Superior temporal gyrus (tissue), 1 donor: ENCODE data around the gene ADARB2.
"Not testable (repeated sequence)": the region's sequence is repeated elsewhere in the genome, so short reads cannot be mapped to it uniquely, and the experiment has no call there.

Source experiments
- DNase-seq: peaks from one replicate; pipeline ENCODE4 v3.0.0-alpha.2; 2016; ENCODE audit errors: extremely low spot score

Gene ADARB2

GRCh38 chr10:1549591-1550290 lies 187.6 kb downstream of the ADARB2 start:
- no peak for DNase-seq

DNA sequence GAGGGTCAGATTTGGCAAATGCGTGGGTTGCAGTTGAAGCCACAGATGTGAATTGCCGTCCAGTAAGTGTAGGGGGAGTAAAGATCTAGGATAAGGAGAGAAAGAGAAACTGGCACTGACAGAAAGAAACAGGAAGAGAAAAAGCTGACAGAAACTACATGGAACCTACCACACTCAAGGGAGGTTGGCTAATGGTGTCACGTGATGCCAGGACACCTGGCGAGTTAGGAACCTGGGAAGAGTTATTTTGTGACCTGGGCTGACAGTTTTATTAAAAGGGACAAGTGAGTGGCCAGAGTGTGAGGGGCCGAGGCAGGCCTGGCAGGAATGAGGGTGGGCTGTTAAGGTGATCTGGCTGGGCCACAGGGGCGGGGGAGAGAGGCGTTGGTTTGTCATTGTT lies 188.7 kb downstream of the ADARB2 start:
- DNase-seq, result no peak

- DNase-seq, result no peak
Observed at GRCh38 chr10:1548146-1548545, 189.2 kb downstream of the ADARB2 start.

DNA sequence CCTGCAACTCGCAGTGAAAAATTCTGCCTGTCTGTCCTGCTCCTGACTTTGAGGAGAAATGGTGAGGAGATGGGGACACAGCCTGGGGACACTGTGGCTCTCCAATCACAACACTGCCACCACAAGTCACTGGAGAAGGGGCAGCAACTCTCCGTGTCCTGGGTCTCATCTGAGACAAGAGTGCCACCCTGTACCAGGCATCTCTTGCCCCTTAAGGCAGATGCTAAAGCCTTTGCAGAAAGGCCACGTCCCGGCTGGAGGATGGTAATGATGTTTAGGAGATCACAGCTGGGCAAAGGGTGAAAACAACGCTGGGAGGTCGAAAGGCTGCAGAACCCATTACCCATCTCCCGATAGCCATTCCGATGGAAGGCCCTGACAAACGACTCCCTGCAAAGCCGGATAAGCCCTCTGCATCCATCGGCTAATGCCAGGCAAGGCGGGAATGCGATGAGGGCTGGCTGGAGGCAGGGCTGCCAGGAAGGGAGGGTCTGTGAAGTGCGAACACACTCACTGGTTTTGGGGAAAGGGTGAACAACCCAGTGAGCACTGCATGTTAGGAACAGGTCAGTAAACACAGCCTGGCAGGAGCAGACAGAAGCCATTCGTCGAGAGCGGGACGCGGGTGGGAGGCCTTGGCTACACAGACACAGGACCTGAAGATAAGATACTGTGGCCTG lies 190.8 kb downstream of the ADARB2 start:
- DNase-seq, result no peak

- no peak for DNase-seq
Observed at GRCh38 chr10:1545524-1545923, 191.8 kb downstream of the ADARB2 start.

GRCh38 chr10:1544929-1545328 lies 192.4 kb downstream of the ADARB2 start:
- no peak for DNase-seq

- DNase-seq, result no peak
Observed at GRCh38 chr10:1544209-1544673, 193.1 kb downstream of the ADARB2 start.

DNA sequence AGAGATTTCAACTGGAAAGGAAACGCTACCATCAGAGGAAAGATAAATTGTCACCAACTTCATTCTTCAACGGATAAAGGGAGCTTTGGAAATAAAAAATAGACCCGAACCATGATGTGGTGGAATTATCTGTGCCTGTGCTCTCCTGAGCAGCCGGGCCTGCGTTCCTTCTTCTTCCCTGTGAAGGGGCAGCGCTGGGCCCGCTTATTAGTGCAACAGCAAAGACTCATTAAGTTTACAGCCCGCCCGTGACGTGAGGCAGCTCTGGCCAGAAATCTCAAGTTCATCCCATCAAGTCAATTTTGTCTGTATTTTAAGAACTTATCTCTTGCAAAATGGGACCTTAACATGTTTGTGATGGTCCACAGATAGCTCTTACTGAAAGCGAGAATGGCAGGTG lies 193.7 kb downstream of the ADARB2 start:
- DNase-seq, result no peak

- DNase-seq, result no peak
Observed at GRCh38 chr10:1542941-1543340, 194.4 kb downstream of the ADARB2 start.

DNA sequence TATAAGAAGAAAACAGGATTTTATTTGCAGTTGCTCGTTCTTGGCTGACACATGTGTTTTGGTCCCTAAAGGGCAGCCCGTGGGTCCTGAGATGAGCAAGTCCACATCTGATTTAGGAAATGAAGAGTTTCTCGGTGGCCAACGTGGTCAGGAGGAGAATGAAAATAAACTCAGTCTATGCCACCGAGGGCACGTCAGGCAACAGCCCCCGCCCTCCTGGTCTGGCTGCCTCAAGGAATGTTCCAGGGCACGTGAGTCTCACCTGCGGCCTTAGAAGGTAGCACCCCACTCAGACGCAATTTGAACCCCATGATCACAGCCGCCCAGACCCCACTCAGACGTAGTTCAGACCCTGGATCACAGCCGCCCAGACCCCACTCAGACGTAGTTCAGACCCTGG lies 197.2 kb downstream of the ADARB2 start:
- DNase-seq, result no peak

DNA sequence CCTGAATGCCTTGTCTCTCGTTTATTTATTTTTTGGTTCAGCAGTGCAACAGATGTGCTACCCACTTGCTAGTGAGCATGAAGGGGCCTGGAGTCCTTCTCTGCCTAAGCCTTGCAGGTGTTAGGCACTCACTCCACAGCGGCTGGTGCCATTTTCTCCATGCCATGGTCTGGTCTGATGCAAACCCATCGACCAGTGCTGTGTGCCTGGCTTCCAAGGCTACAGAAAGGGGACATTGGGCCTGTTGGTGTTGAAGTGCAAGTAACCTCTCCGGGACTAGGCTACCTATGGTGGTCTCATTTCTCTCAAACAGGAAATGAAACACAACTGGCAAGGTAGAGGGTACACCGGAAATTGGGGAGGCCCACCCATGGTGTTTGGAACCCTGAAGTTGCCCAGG lies 198.1 kb downstream of the ADARB2 start:
- DNase-seq, result no peak

DNA sequence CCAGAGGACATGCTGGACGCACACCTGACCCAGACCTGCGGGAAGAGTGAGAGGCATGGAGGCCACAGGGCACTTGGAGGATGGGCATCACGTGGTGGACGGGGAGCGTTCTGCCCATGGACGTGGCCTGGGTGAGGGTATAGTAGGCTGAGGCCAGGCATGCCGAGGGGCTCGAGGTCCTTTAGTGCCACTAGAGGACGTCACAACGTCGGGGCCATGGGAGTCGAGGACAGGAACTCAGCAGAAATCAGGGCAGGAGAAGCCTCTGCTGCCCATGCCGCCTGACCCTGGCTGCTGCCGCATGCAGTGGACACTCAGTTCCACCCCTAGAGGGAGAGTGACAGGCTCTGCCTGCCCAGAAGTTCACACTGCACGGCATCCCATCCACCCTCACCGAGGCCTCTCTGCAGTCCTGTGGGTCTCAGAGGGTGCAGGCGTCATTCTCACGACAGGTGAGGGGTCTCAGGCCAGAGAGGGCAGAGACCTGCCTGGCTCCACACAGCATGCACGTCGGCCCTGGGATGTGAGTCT lies 198.7 kb downstream of the ADARB2 start:
- DNase-seq, result no peak

DNA sequence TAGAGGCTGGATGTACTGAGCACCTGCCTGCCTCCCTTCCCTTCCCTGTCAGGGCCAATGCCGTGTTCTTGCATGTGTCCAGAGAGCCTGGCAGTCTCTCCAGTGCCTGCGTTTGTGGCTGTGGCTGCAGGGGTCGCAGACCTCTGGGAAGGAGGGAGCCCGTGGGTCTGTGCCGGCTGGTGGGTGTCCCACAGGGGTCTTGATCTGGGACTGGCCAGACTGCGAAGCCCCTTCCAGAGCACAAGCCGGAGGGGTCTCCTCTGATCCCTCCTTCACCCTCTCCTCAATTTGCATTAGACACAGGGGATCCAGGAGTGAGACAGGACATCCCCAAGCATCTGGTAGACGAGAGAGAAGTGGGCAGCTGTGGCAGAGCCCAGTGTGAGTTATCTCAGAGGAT lies 199.2 kb downstream of the ADARB2 start:
- no peak for DNase-seq

GRCh38 chr10:1537449-1537848 lies 199.9 kb downstream of the ADARB2 start:
- DNase-seq, result not testable (repeated sequence)

- DNase-seq, result no peak
Observed at GRCh38 chr10:1536341-1536740, 201.0 kb downstream of the ADARB2 start.

DNA sequence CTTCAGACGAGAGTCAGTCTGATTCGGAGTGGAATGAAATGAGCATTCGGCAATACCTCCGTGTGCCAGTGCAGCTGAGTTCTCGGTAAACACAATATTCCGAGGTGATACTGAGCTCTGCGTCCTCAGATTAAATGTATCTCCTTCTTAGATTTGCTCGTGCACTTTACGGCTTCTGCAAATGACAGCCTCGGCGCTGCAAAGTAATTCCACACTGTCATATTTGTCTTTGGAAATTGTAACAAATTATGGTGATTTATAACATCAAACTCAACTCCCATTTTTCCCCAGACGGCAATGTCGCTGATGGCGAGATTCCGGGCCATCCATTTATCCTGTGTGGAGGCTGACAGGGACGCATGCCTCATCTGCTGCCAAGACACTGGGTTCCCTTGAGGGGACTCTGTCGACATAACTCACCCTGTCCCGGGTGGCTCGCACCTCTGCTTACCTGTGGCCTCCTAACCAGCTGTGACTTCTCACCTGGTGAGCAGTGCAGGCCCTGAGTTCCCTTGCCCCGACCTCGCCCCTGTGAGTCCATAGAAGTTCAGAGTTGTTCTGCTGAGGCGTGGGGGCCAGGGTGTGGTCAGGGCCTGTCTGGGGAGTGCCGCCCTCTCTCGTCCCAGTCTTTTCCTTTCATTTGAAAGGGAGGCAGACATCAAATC lies 201.9 kb downstream of the ADARB2 start:
- no peak for DNase-seq

DNA sequence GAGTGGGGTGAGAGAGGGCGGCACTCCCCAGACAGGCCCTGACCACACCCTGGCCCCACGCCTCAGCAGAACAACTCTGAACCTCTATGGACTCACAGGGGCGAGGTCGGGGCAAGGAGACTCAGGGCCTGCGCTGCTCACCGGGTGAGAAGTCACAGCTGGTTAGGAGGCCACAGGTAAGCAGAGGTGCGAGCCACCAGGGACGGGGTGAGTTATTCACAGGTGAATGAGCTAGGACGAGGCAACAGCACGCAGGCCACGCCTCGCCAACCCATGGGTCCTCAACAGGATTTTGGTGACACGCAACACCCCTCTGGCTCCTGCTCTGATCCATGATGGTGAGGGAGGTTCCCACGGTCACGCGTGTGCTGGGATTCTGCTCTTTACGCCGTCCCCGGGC lies 202.5 kb downstream of the ADARB2 start:
- no peak for DNase-seq

GRCh38 chr10:1532636-1533035 lies 204.7 kb downstream of the ADARB2 start:
- no peak for DNase-seq

DNA sequence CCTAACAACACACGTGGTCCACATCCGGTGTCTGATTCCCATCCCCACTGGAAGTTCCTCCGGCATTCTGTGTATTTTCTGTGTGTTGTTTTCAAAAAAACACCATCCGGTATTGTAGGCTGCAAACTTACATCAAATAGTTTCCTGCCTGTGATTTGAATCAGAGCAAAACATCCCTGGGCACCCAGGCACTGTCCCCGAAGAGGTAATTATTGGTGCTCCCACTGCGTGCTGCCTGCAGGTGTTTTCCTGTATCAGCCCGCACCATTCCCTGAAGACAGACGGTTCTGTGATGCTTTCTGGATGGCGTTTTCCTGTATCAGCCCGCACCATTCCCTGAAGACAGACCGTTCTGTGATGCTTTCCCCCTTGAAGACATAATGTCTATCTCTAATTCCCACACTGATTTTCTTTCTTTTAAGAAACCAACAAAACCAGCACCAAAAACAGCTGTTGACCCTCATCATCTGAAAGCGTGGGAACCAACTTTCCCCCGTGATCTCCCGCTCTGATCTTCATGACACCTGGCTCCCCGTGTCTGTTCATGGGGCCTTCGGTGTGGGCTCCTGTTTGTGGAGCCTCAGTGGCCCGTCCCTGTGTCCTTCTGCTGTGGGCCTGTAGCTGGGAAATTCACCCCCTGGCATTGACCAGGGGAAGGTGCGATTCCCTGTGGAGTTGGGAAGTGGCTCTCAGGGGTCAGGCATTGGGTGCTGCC lies 205.3 kb downstream of the ADARB2 start:
- DNase-seq, result no peak

DNA sequence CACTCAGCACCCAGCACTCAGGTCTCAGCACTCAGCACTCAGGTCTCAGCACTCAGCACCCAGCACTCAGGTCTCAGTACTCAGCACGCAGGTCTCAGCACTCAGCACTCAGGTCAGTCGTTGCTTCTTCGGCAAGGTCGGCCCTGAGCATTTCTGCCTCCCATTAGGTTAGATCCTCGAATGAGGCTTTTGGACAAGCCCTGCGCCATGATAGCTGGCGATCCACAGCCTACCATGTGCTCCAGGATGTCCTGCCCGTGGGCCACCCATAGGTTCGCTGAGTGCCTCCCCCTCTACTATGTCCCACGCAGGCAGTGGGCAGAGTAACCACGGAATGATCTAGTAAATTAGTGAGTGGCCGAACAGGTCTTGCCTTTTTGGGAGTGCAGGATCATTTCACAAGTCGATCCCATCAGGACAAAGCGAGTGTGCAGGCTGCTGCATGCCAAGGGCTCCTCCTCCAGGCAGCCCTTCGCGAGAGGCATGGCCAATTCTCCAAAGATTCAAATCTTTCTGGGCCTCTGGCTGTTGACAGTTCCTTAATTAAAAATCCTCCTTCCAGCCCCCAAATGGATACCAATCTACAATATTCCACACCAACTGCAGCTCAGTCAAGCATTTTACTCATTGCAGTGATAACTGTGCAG lies 206.3 kb downstream of the ADARB2 start:
- DNase-seq, result no peak

DNA sequence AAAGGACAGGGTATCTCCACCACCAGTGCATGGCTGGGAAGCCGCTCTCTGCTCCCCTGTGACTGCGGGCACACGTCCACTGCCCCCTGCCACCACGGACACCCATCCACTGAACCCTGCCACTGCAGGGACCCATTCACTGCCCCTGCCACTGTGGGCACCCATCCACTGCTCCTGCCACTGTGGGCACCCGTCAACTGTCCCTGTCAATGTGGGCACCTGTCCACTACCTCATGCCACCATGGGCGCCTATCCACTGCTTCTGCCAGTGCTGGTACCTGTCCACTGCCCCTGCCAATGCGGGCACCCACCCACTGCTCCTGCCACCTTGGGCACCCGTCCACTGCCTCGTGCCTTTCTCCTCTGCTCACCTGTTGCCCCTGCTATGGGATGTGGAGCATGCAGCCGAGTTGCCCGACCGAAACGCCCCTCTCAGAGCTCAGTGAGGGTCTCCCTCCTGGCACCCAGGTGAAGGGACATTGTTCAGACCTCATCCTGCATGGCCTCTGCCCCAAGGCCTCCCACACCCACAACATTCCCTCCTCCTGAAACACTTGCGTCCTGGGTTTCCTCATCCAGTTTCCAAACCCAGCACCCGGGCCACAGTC lies 207.4 kb downstream of the ADARB2 start:
- DNase-seq, result no peak
